Transverse colon (tissue), 4 donors: Measurements from ENCODE around the gene GRIFIN.

Experiments
- POLR2A ChIP-seq: fragments of 450-650 bp; IDR thresholded peaks from one replicate; pipeline ENCODE4 v1.6.1; 2016; ENCODE audit warnings: antibody characterized with exemption, mild to moderate bottlenecking, moderate library complexity
- POLR2AphosphoS5 ChIP-seq, 3 donors: sonication (generic); formaldehyde crosslinking; IDR thresholded peaks; one replicate each; pipeline ENCODE4 v1.6.1; 2016; ENCODE audit warnings: antibody characterized with exemption in 3 of 3
- TF ChIP-seq, protein P1 (sequence below), 5 experiments: fragments of 200-600 bp in 3 of 5; fragments of 450-650 bp in 2 of 5; sonication (generic) in 3 of 5; IDR thresholded peaks; 1 replicate in 2 of 5; 2 replicates in 3 of 5; pipeline ENCODE4 v1.5.1; 2016 to 2017; ENCODE audit warnings: antibody characterized with exemption in 5 of 5, inconsistent platforms in 3 of 5, mild to moderate bottlenecking in 2 of 5, moderate library complexity in 1 of 5

DNA sequence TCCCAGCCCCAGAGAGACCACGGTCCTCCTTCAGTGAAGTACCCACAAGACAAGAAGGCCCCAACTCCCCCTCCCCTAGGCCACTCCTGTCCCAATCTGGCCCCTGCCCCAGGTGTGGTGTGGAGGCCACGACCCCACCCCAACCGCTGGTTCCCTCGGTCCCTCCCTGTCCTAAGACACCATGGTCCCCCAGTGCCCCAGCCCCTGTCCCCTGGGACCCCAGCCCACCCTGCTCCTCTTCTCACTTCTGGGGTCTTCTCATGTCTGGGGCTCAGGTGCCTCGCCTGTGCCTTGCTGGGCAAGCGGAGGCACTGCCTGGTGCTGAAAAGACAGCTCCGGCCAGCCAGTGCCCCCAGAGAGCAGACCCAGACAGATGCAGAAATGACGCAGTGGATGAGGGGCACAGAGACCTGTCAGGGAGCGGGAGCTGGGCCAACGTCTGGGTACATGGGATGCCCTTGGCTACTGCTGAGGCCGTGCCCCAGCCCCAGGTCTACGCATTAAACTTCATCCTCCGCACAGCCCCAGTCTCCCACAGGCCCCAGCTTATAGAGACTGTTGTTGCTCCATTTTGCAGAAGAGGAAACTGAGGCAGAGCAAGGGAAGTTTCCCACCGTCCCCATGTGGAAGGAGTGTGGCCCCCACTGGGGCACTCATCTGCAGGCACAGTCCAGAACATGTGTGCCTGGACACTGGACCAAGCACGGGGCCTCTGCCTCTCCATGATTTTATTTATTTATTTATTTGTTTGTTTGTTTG lies 14.8 kb downstream of the GRIFIN start:
- TF ChIP-seq, protein P1, sequence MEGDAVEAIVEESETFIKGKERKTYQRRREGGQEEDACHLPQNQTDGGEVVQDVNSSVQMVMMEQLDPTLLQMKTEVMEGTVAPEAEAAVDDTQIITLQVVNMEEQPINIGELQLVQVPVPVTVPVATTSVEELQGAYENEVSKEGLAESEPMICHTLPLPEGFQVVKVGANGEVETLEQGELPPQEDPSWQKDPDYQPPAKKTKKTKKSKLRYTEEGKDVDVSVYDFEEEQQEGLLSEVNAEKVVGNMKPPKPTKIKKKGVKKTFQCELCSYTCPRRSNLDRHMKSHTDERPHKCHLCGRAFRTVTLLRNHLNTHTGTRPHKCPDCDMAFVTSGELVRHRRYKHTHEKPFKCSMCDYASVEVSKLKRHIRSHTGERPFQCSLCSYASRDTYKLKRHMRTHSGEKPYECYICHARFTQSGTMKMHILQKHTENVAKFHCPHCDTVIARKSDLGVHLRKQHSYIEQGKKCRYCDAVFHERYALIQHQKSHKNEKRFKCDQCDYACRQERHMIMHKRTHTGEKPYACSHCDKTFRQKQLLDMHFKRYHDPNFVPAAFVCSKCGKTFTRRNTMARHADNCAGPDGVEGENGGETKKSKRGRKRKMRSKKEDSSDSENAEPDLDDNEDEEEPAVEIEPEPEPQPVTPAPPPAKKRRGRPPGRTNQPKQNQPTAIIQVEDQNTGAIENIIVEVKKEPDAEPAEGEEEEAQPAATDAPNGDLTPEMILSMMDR (IDR thresholded peaks at IDR 0.05) = no peak
- TF ChIP-seq POLR2A (no peak), POLR2AphosphoS5 (IDR thresholded peaks at IDR 0.05) (no peak)
